GM21390 (cell line): ENCODE measurements around the gene SH3BGRL3.

Source experiments
- ATAC-seq: cut with Tn5 transposase; IDR thresholded peaks from one replicate; pipeline ENCODE4 v1.9.1; 2021; ENCODE audit not compliant: unreplicated experiment

SH3BGRL3 gene

DNA sequence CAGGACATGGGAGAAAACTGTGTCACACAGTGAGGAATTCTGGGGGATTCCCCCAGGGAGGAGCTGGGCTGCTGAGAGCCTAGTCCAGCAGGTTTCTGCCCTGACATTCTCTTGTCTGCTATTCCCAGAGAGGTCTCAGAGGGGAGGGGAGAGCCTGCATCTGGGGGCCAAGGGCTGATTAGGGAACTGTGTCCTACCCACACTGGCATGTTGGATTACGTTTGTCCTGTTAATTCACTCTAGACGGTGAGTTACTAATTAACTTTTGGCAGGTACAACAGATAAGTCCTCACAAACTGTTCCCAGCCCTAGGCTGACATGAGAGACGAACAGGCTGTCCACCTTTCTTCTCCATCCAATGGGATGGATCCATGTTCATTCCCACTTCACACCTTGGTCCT is 2.6 kb upstream of the SH3BGRL3 start:
- no peak for ATAC-seq

DNA sequence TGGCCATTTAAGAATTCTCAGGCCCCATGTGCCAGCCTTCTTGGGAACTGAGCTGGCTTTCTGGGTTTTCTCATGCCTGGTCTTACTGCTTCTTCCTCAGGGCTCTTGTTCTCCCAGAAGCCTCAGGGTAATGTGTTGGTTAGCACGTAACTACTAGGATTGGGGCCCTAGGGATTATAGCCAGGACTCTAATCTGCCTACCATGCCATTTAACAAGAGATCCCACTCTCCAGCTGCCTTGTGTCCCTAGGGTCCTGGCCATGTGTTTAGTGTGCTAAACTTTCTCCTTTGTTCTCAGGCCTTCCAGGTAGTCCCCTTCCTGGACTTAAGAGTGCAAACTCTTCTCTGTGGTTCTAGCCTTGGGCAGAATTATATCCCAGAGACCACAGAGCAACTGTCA is 2.2 kb upstream of the SH3BGRL3 start:
- no peak for ATAC-seq

DNA sequence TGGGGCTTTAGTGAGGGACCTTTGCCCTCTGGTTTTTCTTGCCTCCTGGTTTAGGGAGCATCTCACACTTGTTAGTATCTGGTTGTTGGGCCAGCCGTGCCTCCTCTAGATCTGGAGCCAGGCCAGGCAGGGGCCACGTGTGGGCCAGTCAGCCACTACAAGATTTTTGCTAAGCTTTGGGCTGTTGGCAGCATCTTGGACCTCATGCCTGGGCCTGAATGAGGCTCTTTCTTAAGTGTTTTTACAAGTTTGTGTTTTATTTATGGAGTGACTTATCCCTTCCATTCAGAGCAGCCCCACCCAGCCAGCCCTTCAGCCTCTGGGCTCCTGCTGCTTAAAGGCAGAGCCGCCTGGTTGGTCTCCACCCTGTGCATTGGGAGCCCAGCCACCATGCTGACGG is 1.6 kb upstream of the SH3BGRL3 start:
- ATAC-seq, result no peak

DNA sequence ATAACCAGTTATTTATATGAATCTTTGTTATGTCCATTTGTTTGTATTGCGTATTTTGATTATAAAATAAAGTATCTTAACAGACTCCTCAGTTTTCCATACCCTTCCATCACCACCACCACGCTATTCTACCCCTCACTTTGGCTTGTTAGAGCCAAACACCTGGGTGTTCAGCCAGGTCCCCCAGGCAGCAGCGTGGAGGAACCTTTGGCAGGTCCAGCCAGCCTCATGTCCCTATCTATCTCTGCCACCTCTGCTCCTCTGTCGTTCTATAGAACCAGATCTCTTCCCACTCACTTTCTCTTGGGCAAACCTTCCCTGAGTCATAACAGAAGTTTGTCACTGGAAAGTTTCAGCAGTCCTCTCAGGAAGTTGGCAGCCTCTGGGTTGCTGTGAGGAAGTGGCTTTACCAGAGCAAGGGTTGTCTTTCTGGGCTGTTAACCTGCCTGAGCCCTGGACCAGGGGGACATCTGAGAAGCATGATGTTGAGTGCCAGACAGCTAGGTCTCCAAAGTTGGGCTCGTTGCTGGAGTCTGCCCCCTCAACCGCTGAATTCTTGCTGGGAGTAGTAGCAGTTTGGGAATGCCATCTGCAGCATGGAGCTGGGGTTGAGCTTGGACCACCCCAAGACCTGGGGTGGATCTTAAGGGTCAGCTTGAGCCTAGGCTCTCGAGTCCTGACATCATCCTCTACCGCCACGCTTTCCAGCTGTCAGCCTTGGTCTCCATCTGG is 996 bp upstream of the SH3BGRL3 start:
- no peak for ATAC-seq

DNA sequence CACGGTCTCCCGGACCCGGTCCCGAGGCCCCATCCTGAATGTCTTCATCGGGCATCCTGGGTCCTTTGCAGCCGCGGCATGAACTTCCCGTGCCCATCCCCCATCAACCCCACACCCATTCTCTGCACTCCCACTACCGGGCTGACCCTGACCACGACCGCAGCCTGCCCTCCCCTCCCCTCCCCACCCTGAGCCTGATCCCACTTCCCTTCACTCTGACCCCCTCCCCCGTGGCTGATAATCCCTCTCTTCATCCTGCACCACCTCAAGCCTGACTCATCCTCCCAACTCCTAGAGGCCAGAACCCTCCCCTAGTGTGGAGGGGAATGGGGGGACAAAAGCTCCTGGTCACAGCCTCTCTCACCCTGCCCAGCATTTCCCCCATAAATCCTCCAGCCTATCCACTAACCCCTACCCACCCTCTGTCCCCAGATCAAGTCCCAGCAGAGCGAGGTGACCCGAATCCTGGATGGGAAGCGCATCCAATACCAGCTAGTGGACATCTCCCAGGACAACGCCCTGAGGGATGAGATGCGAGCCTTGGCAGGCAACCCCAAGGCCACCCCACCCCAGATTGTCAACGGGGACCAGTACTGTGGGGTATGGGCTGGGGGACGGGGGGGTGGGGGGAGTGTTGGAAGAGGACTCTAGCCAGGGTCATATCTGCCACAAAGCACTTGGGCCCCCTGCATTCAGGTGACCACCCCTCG is 602 bp downstream of the SH3BGRL3 start:
- no peak for ATAC-seq

DNA sequence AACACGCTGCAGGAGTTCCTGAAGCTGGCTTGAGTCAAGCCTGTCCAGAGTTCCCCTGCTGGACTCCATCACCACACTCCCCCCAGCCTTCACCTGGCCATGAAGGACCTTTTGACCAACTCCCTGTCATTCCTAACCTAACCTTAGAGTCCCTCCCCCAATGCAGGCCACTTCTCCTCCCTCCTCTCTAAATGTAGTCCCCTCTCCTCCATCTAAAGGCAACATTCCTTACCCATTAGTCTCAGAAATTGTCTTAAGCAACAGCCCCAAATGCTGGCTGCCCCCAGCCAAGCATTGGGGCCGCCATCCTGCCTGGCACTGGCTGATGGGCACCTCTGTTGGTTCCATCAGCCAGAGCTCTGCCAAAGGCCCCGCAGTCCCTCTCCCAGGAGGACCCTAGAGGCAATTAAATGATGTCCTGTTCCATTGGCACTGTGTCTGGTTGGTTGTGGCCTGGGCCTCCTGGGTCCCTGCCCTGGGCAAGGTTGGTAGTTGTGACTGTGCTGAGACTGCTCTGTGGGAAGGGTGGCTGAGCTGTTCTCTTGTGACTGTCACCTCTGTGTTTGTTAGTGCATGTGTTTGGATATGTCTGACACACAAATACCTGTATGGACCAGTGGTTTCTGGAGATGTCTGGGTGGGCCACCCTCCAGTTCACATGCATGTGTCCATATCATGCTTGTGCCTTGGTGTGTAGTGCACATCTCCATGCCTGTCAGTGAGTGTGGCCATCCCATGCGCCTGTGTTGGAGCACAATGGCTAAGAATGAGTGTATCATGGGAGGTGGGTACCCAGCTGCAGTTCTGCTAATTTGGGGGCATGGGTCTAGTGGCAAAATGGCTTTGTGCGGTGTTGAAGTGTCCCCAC is 1.4 kb downstream of the SH3BGRL3 start:
- no peak for ATAC-seq

DNA sequence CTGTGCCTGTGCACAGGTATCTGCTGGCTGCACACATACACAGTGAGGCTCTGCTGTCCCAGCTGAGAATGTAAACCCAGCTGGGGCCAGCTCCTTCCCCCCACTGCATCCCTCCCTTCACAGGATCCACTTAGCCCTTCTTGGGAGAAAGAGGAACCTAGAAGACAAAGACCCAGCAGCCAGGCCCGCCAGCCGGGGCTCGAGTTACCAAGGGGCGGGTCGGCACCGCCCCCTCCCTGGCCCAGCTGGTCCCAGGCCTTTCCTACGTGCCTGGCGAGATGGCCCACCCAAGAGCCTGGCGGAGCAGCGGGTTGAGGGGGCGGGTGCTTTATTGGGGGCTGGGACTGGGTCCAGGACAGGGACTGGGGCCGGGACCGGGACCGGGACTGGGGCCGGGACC is 2.1 kb downstream of the SH3BGRL3 start:
- ATAC-seq, result no peak

DNA sequence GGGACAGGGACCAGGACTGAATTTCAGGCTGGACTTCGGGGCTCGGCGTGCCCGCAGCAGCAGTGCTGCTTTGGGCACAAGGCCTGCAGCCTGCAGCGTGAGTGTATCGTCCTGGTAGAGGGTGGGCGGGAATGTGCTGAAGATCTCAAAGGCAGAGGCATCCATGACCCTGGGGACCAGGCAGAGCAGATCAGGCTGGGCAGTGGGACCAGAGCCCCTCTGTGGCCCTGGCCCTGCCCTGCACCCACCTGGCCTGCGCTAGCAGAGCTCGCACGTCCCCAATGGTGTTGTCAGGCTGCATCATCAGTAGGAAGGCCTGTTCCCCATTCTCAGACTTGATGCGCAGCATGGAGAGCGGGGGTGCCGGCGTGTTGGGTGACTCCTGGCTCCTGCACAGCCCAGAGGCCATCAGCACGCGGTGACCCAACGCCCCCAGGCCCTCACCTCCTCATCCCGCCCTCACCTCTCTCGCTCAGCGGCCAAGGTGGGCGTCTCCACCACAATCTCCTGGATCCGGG is 2.6 kb downstream of the SH3BGRL3 start:
- ATAC-seq, result no peak

DNA sequence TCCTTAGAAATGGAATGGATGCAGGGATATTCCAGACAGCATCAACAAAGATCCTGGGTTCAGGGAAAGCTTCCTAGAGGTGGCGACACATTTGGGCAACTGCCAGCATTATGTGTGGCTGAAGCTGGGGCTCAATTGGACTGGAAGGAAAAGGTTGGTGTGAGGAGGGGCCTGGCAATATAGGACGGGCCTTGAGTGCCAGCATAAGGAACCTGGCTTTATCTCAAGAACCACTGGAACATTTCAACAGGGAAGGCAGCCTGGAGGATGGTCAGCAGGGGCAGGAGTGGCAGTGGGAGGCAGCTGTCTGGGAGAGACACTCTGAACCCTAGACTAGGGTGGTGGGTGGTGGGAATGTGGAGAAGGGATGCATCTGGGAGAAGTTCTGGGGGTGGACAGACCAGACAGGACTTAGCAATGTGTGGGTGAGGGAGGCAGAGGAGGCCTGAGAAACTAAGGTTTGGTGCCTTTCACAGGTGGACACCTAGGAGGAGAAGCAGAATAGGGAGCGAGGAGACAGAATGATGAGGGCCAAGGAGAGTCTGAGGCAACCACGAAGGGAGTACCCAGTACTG is 3.5 kb downstream of the SH3BGRL3 start:
- ATAC-seq, result no peak

DNA sequence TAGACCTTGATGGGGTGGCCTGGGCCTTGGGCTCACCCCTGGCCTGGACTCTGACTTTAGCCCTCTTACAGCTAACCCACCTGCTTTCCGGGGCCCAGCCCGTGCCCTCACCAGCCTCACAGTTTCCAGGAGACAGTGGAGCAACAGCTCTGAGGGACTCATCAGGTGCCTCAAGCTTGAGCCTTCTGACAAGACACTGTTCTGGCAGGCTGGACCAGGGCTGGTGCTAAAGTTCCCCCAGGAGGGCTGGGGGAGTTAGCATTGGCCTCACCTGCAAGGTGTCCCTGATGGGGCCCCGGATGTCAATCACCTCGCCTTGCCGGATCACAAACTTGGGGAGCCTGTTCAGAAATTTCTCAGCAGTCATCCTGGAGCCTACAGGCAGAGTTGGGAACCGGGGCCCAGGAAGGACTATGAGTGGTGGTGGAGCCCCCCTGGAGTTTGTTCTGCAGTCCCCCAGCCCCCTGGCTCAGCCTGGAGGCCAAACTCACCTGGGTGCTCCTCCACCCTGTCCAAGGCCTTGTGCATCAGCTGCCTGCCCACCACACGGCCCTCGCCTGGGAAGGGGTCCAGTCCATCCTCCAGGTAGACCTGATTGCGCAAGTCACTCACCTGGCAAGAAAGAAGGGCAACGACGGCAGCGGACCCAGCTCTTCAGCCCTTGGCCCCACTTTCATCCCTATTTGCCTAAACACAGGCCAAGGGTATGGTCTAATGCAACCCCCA is 4.1 kb downstream of the SH3BGRL3 start:
- no peak for ATAC-seq

DNA sequence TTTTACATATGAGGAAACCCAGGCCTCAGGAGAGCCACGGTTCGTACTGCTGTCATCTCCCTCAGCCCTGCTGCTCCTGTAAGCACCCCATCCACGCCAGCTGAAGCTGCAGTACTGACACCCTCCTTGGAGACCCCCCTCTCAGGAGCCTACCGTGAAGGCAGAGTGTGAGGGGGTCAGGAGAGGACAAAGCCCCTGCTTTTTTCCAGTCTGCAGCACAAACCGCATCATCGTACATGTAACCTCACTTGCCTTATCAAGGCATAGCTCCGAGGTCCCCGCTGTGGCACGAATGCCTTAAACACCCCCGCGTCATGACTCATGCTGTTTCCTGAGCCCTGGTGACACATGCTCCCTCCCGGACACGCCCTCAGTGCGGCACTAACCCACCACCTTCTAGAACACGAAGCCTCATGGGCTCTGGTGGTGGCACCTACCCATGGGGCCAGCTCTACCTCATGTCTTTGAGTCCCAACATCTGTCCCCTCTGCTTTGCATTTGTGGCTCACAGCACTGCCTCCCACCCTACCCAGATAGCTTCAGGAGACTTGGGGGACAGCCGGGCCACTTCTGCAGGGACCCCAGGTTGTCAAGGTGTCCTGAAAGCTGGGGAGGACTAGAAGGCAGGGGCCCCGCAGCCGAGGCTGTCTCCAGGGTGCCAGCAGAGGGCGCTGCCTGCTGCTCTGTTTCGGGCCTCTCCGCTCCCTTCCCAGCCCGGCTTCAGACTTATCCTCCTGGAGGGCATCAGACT is 4.9 kb downstream of the SH3BGRL3 start:
- ATAC-seq, result no peak

DNA sequence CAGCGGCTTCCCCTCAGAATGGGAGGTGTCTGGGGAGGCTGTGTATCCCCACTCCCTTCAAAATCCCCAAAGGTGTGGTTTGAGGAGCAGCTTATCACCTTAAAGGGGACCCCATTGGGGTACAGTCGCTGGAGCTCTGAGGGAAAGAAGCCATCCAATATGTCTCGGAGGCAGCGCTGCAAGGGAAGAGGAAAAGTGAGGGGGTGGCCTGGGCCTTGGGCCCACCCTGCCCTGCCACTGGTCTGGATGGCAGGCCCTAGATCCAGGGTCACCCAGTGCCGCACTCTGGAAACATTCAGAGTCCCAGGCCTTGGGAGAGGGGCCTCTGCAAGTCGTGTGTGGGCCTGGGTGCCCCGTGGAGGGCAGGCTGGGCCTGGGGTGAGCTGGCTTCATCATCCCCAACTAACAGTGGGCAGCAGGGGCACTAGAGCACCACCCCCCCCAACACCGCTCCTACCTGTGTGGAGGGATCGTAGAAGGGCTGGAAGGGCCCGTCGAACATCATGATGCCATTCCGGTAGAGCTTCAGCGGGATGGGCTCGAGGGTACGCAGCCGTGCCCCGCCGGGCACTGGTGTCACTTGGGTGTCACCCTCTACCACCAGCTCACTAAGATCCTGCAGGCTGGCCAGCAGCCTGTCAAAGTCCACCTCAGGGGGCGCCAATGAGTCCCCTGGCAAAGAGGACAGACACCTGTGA is 5.6 kb downstream of the SH3BGRL3 start:
- ATAC-seq, result no peak

DNA sequence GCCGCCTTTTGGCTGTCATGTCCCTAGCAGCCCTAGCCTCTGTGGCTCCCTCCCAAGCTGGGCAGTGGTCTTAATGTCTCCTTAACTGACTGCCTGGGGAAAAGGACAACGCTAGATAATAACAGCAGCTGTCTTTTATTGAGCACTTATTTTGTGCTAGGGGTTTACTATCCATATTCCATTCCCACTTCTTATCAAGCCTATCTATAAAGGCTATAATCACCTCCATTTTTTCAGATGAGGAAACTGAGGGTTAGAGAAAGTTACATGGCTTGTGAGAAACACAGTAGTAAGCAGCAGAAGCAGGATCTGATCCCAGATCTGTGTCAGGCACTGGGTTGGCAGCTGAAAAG is 6.2 kb downstream of the SH3BGRL3 start:
- ATAC-seq, result no peak

DNA sequence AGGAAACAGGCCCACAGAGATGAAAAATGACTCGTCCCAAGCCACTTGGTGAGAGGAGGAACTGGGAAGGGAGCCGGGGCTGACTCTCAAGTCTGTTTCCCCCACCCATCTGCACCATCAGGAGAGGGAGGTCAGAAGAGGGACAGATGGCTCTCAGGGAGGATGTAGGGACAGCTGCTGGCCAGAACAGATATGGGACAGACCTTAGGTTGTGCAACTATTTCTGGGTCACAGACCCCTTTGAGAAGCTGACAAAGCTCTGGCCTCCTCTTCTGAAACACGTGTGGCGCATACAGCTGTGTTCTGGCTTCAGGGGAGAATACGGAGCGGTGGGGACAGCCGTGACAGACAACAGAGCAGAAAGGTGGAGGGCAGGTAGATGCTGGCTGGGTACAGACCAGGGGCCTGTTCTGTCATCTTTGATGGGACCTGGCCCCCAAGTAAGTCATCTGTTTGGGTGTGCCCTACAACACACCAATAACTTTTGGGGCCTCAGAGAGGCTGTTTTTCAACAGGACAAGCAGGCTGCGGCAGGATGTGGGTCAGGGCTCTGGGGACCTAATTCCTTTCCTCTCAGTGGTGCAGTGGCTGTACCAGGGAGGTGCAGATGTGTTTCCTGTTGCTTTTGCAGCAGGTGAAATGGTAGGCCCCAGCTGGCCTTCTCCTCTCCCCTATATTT is 7.3 kb downstream of the SH3BGRL3 start:
- ATAC-seq, result peak; percentile 41

DNA sequence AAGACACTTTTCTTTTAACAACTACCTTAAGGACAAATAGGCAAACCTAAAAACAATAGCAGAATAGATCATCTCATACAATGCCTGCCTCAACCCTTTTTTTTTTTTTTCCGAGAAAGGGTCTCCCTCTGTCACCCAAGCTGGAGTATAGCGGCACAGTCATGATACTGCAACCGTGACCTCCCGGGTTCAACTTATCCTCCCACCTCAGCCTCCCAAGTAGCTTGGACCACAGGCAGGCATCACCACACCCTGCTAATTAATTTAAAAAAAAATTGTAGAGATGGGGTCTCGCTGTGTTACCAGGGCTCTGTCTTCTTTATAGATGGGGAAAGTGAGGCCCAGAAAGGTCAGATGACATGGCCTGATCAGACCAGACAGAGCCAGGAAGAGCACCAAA is 7.9 kb downstream of the SH3BGRL3 start:
- ATAC-seq, result no peak

DNA sequence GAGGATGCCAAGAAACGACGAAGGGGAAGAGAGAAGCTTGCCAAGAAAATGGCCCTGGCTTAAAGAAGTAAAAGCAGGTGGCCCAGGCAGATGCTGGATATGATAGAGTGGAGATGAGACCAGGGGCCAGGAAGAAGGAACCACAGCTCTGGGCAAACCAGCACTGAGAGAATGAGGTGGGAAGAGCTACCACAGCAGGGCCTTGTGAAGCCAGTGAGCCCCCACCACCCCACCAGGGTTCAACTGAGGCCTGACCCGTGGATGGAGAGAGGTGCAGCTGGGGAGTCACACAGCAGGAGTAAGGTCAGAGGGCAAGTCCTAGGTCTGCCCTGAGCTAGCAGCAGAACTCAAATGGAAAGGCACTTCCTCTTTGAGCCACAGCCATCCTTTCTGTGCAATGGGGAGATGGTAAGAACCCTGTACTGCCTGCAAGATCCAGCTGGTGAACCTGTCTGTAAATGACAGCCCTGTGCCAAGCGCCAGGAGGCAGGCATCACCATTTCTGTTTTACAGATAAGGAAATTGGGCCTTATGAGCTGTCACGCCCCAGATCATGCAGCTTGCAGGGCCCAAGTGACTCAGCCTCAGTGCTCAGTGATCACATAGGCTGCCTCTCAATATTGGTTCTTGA is 8.5 kb downstream of the SH3BGRL3 start:
- ATAC-seq, result no peak

DNA sequence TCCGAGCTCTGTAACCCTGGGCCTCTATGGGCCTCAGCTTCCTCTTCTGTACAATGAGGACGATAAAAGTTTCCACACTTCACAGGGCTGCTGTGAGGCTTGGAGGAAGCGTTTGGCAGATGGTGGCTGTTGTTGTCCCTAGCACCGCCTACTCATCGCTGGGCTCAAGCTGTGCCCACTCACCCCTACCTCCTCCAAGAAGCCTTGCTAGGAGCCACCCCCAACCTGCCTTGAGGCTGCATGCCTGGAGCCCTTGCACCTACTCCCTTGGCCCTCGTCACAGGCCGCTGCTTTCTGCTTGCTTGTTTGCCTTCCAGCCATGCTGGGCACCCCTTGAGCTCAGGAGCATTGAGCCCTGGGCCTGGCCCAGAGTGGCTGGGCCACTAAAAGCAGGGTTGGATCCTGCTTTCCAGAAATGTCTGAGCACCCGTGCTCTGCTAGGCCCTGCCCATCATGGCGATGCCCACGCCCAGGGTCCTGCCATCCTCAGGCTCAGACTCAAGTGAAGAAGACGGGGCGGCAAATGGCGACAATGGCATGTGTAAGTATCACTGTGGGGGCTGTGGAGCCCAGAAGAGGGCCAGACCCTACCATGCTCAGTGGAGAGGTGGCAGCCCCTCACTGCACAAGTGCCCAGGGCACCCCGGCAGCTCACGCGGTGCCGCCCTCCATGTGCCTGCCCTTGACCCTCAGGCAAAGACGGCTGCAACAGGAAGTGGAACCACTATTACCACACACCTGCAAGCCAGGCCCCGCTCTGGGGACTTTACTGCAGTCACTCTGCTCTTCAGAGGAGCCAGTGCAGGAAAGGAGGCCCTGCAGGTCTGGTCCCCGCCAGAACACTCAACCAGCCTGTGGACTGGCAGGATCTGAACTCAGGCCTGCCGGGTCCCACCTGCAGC is 9.5 kb downstream of the SH3BGRL3 start:
- no peak for ATAC-seq
